ENCODE results near the gene TTLL11. TPM values are rescaled to one million over a fixed set of nuclear protein-coding genes. Genes with fewer than 3 reads are reported as not detected.

TTLL11 gene
- total and polyA plus RNA-seq, 2 experiments from 2014 or later, result 0.57 to 1.4 TPM

- TF ChIP-seq ZNF462 (CRISPR knock-in tag; IDR thresholded peaks at IDR 0.05) (no peak), JUNB (IDR thresholded peaks at IDR 0.05; ENCODE audit: unreplicated experiment) (no peak), ZNF331 (CRISPR knock-in tag; IDR thresholded peaks at IDR 0.05; ENCODE audit: low read depth) (no peak)
- TF ChIP-seq, protein P1, sequence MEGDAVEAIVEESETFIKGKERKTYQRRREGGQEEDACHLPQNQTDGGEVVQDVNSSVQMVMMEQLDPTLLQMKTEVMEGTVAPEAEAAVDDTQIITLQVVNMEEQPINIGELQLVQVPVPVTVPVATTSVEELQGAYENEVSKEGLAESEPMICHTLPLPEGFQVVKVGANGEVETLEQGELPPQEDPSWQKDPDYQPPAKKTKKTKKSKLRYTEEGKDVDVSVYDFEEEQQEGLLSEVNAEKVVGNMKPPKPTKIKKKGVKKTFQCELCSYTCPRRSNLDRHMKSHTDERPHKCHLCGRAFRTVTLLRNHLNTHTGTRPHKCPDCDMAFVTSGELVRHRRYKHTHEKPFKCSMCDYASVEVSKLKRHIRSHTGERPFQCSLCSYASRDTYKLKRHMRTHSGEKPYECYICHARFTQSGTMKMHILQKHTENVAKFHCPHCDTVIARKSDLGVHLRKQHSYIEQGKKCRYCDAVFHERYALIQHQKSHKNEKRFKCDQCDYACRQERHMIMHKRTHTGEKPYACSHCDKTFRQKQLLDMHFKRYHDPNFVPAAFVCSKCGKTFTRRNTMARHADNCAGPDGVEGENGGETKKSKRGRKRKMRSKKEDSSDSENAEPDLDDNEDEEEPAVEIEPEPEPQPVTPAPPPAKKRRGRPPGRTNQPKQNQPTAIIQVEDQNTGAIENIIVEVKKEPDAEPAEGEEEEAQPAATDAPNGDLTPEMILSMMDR (conservative IDR thresholded peaks at IDR 0.05; ENCODE audit: low read depth in 2 of 2), result no peak
These were observed 26.6 kb upstream of the TTLL11 start (continued) for GRCh38 chr9:122119721-122120120.

DNA sequence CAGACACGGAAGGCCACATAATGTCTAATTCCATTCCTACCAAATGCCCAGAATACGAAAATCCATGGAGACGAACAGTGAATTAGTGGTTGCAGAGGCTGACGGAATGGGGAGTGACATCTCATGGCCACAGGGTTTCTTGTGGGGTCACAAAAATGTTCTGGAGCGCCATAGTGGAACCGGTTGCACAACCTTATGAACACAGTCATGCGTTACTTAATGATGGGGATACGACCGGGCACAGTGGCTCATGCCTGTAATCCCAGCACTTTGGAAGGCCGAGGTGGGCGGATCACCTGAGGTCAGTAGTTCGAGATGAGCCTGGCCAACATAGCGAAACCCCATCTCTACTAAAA is 26.0 kb upstream of the TTLL11 start:
- Histone ChIP-seq H3K4me2 (no peak overlapping the region), H3K79me2 (replicated peaks; ENCODE audit: insufficient read depth) (no peaks in the 10 kb centered on the region), H3F3A (replicated peaks; ENCODE audit: low read depth) (no peaks in the 10 kb centered on the region), H2AFZ (no peak overlapping the region), H3K27ac (ENCODE audit: low read depth) (no peak overlapping the region), H3K36me3 (ENCODE audit: insufficient read depth) (no peaks in the 10 kb centered on the region), H3K4me1 (ENCODE audit: insufficient read depth) (peaks cover 13% of the 10 kb centered on the region; the same call in 1 of the 2 replicates), H3K9me2 (ENCODE audit: insufficient read depth) (no peaks in the 10 kb centered on the region), H3K4me3 (no peak overlapping the region), H3K27me3 (ENCODE audit: insufficient read depth) (no peaks in the 10 kb centered on the region), H4K20me1 (replicated peaks; ENCODE audit: insufficient read depth) (no peaks in the 10 kb centered on the region)
- H3K27ac Mint-ChIP-seq, result no peak overlapping the region
- H3K4me1 Mint-ChIP-seq, result peaks cover 21% of the 10 kb centered on the region
- H3K36me3 Mint-ChIP-seq (ENCODE audit: low read depth), result no peaks in the 10 kb centered on the region
- H3K9me3 Mint-ChIP-seq, result no peaks in the 10 kb centered on the region
- no peak for ATAC-seq
- H3K4me3 Mint-ChIP-seq, result no peak overlapping the region
- peaks cover 14% of the 10 kb centered on the region for H3K27me3 Mint-ChIP-seq (ENCODE audit: insufficient read depth, low read depth, poor library complexity)
- no peak for DNase-seq (ENCODE audit: low spot score)
- TF ChIP-seq NANOG (IDR thresholded peaks at IDR 0.05; ENCODE audit: borderline replicate concordance) (no peak), EZH2phosphoT487 (IDR thresholded peaks at IDR 0.05; ENCODE audit: unreplicated experiment) (no peak), CREB1 (CRISPR knock-in tag; IDR thresholded peaks at IDR 0.05; ENCODE audit: low read depth) (no peak), EZH2 (IDR thresholded peaks at IDR 0.05; ENCODE audit: low read depth, unreplicated experiment) (no peak), JUNB (IDR thresholded peaks at IDR 0.05; ENCODE audit: unreplicated experiment) (no peak), ZNF462 (CRISPR knock-in tag; IDR thresholded peaks at IDR 0.05) (no peak)
